Neural cell (in vitro differentiated cells): ENCODE data around the gene FAM110A. TPM values are rescaled to one million over a fixed set of nuclear protein-coding genes. Genes with fewer than 3 reads are reported as not detected.

Experiments
- H2AFZ ChIP-seq: fragments of 200-600, 300-800 bp; sonication (generic), shearing (Covaris generic); 2 replicates; pipeline ENCODE4 v1.6.0; 2014; ENCODE audit warnings: low read depth, mild to moderate bottlenecking, antibody characterized with exemption, low read length, moderate library complexity
- H3F3A ChIP-seq: fragments of 200-600 bp; shearing (Covaris generic); 2 replicates; pipeline ENCODE4 v1.6.1; 2016; ENCODE audit warnings: mild to moderate bottlenecking, moderate library complexity, mixed read lengths, antibody characterized with exemption, low read length; ENCODE audit not compliant: insufficient read depth, poor library complexity, severe bottlenecking
- H3K27ac ChIP-seq: fragments of 200-600, 300-800 bp; sonication (generic), shearing (Covaris generic); 2 replicates; pipeline ENCODE4 v1.5.1; 2014; ENCODE audit warnings: mild to moderate bottlenecking, low read length, moderate library complexity
- H3K27me3 ChIP-seq: fragments of 300-800, 200-600 bp; sonication (generic), shearing (Covaris generic); 2 replicates; pipeline ENCODE4 v1.6.0; 2014; ENCODE audit warnings: mild to moderate bottlenecking, low read depth, low read length, moderate library complexity; ENCODE audit not compliant: insufficient read depth
- H3K36me3 ChIP-seq: fragments of 300-800, 200-600 bp; sonication (generic), shearing (Covaris generic); 2 replicates; pipeline ENCODE4 v1.5.1; 2014; ENCODE audit warnings: mild to moderate bottlenecking, antibody characterized with exemption, low read length, moderate library complexity; ENCODE audit not compliant: insufficient read depth
- H3K4me2 ChIP-seq: fragments of 300-800, 200-600 bp; sonication (generic), shearing (Covaris generic); 2 replicates; pipeline ENCODE4 v1.6.0; 2014; ENCODE audit warnings: mild to moderate bottlenecking, low read length
- H3K4me3 ChIP-seq: fragments of 300-800, 200-600 bp; sonication (generic), shearing (Covaris generic); 2 replicates; pipeline ENCODE4 v1.5.1; 2014; ENCODE audit warnings: mild to moderate bottlenecking, low read length, moderate library complexity
- H3K79me2 ChIP-seq: fragments of 200-600 bp; shearing (Covaris generic); replicated peaks from 2 replicates; pipeline ENCODE4 v1.6.0; 2014; ENCODE audit warnings: mild to moderate bottlenecking, low read length, moderate library complexity; ENCODE audit not compliant: insufficient read depth
- H3K9ac ChIP-seq: fragments of 300-800, 200-600 bp; sonication (generic), shearing (Covaris generic); 2 replicates; pipeline ENCODE4 v1.6.1; 2016; ENCODE audit warnings: mild to moderate bottlenecking, low read length, mixed read lengths
- H3K9me2 ChIP-seq: fragments of 200-600 bp; shearing (Covaris generic); 2 replicates; pipeline ENCODE4 v1.6.1; 2016; ENCODE audit warnings: mild to moderate bottlenecking, low read length, mixed read lengths; ENCODE audit not compliant: insufficient read depth
- H3K9me3 ChIP-seq: fragments of 200-600, 300-800 bp; sonication (generic), shearing (Covaris generic); 2 replicates; pipeline ENCODE4 v1.6.1; 2016; ENCODE audit warnings: mild to moderate bottlenecking, mixed run types, low read length, moderate library complexity, mixed read lengths
- H4K20me1 ChIP-seq: fragments of 200-600 bp; shearing (Covaris generic); 2 replicates; pipeline ENCODE4 v1.6.1; 2016; ENCODE audit warnings: mild to moderate bottlenecking, mixed run types; ENCODE audit not compliant: insufficient read depth
- EP300 ChIP-seq: fragments of 450-650 bp; conservative IDR thresholded peaks from 2 replicates; pipeline ENCODE4 v1.6.1; 2014; ENCODE audit warnings: antibody characterized with exemption, mild to moderate bottlenecking, moderate library complexity; ENCODE audit not compliant: poor library complexity, severe bottlenecking
- EZH2 ChIP-seq: fragments of 200-600, 300-800 bp; shearing (Covaris generic), sonication (generic); IDR thresholded peaks from 2 replicates; pipeline ENCODE4 v1.6.1; 2014; ENCODE audit warnings: antibody characterized with exemption, low read length, borderline replicate concordance, mild to moderate bottlenecking; ENCODE audit not compliant: insufficient read depth, poor library complexity, severe bottlenecking
- MXI1 ChIP-seq: fragments of 450-650 bp; conservative IDR thresholded peaks from 2 replicates; pipeline ENCODE4 v1.6.1; 2014; ENCODE audit warnings: antibody characterized with exemption, mild to moderate bottlenecking; ENCODE audit not compliant: poor library complexity, severe bottlenecking
- POLR2AphosphoS5 ChIP-seq: IDR thresholded peaks from 2 replicates; pipeline ENCODE4 v1.6.1; 2012
- RAD21 ChIP-seq: fragments of 450-650 bp; conservative IDR thresholded peaks from 2 replicates; pipeline ENCODE4 v1.6.1; 2014; ENCODE audit warnings: antibody characterized with exemption, mild to moderate bottlenecking, moderate library complexity
- REST ChIP-seq: IDR thresholded peaks from 2 replicates; pipeline ENCODE4 v1.6.1; 2012; ENCODE audit warnings: borderline replicate concordance
- SMC3 ChIP-seq: fragments of 450-650 bp; conservative IDR thresholded peaks from 2 replicates; pipeline ENCODE4 v1.6.1; 2014; ENCODE audit warnings: antibody characterized with exemption, mild to moderate bottlenecking, moderate library complexity; ENCODE audit not compliant: poor library complexity
- TAF1 ChIP-seq: IDR thresholded peaks from 2 replicates; pipeline ENCODE4 v1.6.1; 2012; ENCODE audit warnings: low read depth
- polyA plus RNA-seq: library from polyadenylated mRNA; depleted of rRNA; stranded (reverse); fragments of >200 nt; gene quantifications from 2 replicates; pipeline ENCODE4 v1.2.3, GENCODE V29; 2014
- TF ChIP-seq, protein P1 (sequence below): fragments of 450-650 bp; IDR thresholded peaks from 2 replicates; pipeline ENCODE4 v1.5.1; 2014; ENCODE audit warnings: antibody characterized with exemption, mild to moderate bottlenecking, moderate library complexity; ENCODE audit not compliant: poor library complexity, severe bottlenecking

The FAM110A gene
- polyA plus RNA-seq, 1 donor from 2014 or later = 5.8 TPM

- no peak overlapping the region for H3K27ac ChIP-seq
- no peak overlapping the region for H2AFZ ChIP-seq
- H3K27me3 ChIP-seq = peaks cover 3% of the 10 kb centered on the region
- no peak overlapping the region for H3K4me3 ChIP-seq
- no peaks in the 10 kb centered on the region for H3K9me2 ChIP-seq
- H3K4me2 ChIP-seq = no peak overlapping the region
- no peaks in the 10 kb centered on the region for H3K79me2 ChIP-seq
- H3F3A ChIP-seq = no peaks in the 10 kb centered on the region
- no peaks in the 10 kb centered on the region for H3K9me3 ChIP-seq
- TF ChIP-seq TAF1 (no peak), RAD21 (no peak)
- no peaks in the 10 kb centered on the region for H3K36me3 ChIP-seq
- no peaks in the 10 kb centered on the region for H4K20me1 ChIP-seq
- H3K9ac ChIP-seq = no peak overlapping the region
Observed at GRCh38 chr20:889106-889505, 55.6 kb downstream of the FAM110A start.

DNA sequence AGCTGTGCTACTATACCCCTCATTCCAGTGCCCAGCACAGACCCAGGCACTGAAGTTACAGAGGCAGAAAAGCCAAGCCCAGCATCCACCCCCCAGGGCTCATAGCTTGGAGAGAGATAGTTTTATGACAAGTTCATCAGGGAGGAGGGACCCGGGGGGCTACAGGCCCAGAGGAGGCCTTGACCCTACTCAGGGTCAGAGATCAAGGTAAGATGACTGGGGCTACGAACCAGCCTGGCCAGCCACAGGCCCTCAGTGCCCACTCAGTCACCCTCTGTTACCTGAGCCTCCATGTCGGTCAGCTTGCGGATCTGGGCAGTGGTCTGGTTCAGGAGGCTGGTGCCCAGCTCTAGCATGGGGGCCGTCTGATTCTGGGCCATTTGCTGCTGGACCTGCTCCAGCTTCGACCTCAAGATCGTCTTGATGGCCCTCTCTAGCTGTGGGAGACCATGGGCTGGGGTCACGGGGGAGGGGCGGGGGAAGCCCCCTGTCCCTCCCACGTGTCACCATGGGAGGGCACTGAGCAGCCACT, 56.5 kb downstream of the FAM110A start:
- no peaks in the 10 kb centered on the region for H3K9me3 ChIP-seq
- no peak overlapping the region for H3K9ac ChIP-seq
- H3K4me3 ChIP-seq = no peak overlapping the region
- no peaks in the 10 kb centered on the region for H4K20me1 ChIP-seq
- no peak overlapping the region for H3K27ac ChIP-seq
- no peak overlapping the region for H3K4me2 ChIP-seq
- no peaks in the 10 kb centered on the region for H3K9me2 ChIP-seq
- H2AFZ ChIP-seq = no peak overlapping the region
- no peaks in the 10 kb centered on the region for H3F3A ChIP-seq
- no peak for TF ChIP-seq SMC3
- no peak for TF ChIP-seq REST
- no peak for TF ChIP-seq TAF1
- no peak for TF ChIP-seq RAD21
- no peak for TF ChIP-seq POLR2AphosphoS5
- TF ChIP-seq MXI1 = no peak
- no peak for TF ChIP-seq EP300
- no peak for TF ChIP-seq EZH2
- TF ChIP-seq, protein P1, sequence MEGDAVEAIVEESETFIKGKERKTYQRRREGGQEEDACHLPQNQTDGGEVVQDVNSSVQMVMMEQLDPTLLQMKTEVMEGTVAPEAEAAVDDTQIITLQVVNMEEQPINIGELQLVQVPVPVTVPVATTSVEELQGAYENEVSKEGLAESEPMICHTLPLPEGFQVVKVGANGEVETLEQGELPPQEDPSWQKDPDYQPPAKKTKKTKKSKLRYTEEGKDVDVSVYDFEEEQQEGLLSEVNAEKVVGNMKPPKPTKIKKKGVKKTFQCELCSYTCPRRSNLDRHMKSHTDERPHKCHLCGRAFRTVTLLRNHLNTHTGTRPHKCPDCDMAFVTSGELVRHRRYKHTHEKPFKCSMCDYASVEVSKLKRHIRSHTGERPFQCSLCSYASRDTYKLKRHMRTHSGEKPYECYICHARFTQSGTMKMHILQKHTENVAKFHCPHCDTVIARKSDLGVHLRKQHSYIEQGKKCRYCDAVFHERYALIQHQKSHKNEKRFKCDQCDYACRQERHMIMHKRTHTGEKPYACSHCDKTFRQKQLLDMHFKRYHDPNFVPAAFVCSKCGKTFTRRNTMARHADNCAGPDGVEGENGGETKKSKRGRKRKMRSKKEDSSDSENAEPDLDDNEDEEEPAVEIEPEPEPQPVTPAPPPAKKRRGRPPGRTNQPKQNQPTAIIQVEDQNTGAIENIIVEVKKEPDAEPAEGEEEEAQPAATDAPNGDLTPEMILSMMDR = no peak
- H3K79me2 ChIP-seq = no peaks in the 10 kb centered on the region
- no peaks in the 10 kb centered on the region for H3K36me3 ChIP-seq
- peaks cover 3% of the 10 kb centered on the region for H3K27me3 ChIP-seq

- Histone ChIP-seq H3F3A (no peaks in the 10 kb centered on the region), H3K27ac (no peak overlapping the region), H3K36me3 (no peaks in the 10 kb centered on the region), H3K4me2 (no peak overlapping the region), H4K20me1 (no peaks in the 10 kb centered on the region), H3K9me2 (no peaks in the 10 kb centered on the region), H3K9ac (no peak overlapping the region), H3K4me3 (no peak overlapping the region), H3K9me3 (no peaks in the 10 kb centered on the region), H3K27me3 (peaks cover 2% of the 10 kb centered on the region), H3K79me2 (no peaks in the 10 kb centered on the region), H2AFZ (no peak overlapping the region)
- TF ChIP-seq, protein P1 = no peak
- no peak for TF ChIP-seq EZH2
- no peak for TF ChIP-seq EP300
- no peak for TF ChIP-seq MXI1
- no peak for TF ChIP-seq TAF1
- TF ChIP-seq REST = no peak
- TF ChIP-seq SMC3 = no peak
- no peak for TF ChIP-seq POLR2AphosphoS5
- no peak for TF ChIP-seq RAD21
Observed at GRCh38 chr20:890666-891057, 57.1 kb downstream of the FAM110A start.
